ENCODE results near the gene MCCD1. TPM values are rescaled to one million over a fixed set of nuclear protein-coding genes. Genes with fewer than 3 reads are reported as not detected.

MCCD1 gene
- total and polyA plus RNA-seq, 2 of the 13 experiments (the other 11 are each of a cell fraction or from before 2014, with no cell fraction given) = 0.15 TPM; not detected in 1

DNA sequence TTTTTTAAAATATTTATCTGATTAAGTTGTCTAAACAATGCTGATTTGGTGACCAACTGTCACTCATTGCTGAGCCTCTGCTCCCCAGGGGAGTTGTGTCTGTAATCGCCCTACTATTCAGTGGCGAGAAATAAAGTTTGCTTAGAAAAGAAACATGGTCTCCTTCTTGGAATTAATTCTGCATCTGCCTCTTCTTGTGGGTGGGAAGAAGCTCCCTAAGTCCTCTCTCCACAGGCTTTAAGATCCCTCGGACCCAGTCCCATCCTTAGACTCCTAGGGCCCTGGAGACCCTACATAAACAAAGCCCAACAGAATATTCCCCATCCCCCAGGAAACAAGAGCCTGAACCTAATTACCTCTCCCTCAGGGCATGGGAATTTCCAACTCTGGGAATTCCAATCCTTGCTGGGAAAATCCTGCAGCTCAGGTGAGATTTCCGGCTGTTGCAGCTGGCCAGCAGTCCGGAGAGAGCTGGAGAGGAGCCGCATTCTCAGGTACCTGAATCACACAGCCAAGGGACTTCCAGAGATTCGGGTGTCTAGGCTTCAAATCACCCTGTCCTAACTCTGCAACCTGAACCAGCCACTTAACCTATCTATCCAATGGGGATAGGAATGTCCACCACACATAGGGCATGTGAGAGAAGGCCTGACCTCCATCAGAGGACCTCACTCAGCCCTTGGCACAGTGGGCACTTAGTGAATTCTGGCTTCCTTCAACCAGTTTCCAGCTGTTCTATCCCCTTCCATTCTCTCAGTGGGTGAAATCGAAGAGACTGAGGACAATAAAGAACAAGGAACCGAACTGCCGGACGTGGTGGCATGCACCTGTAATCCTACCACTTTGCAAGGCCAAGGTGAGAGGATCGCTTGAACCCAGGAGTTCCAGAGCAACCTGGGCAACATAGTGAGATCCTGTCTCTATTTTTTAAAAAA is 49.7 kb downstream of the MCCD1 start:
- H3K9me3 ChIP-seq (ENCODE audit: low read length) = no peaks in the 10 kb centered on the region
- ChIA-PET POLR2A (interaction anchor here (1.6 to 2.3 kb wide), 3 partner anchors 20 to 86 kb away, joined by 4 to 9 read pairs (median 6); partner anchors contain the start of genes DDX39B and GPANK1), CTCF (ENCODE audit: low intra/inter-chr PET ratio, low total read pairs) (no interaction called here)
- H3K79me2 ChIP-seq (ENCODE audit: insufficient read depth, low read length) = no peaks in the 10 kb centered on the region
- H3K4me3 ChIP-seq (replicated peaks in 1 of 3; ENCODE audit: insufficient read depth in 1 of 3, low read depth in 2 of 3, low read length in 3 of 3) = no peak overlapping the region
- TSS peak; percentile 52 for BruUV-seq (replicated peaks)
- no peak for ATAC-seq
- no peaks in the 10 kb centered on the region for H3K36me3 ChIP-seq (replicated peaks in 1 of 2; ENCODE audit: control insufficient read depth in 1 of 2, insufficient read depth in 2 of 2, low read length in 2 of 2)
- peaks cover 25% of the 10 kb centered on the region for H3K4me1 ChIP-seq (ENCODE audit: insufficient read depth, low read length)
- H3K27me3 ChIP-seq (ENCODE audit: control insufficient read depth in 1 of 2, insufficient read depth in 2 of 2, low read length in 2 of 2) = peaks cover 16 to 89% of the 10 kb centered on the region in 2 experiments
- intact Hi-C loops (cut with micrococcal nuclease; ENCODE audit: unreplicated experiment) (no loop called here), in situ Hi-C loops (cut with HindIII; ENCODE audit: extremely low pct_ligation_motif_present, low pct_unique_long_range_greater_than_20kb) (no loop called here)
- H4K20me1 ChIP-seq (ENCODE audit: insufficient read depth, low read length) = no peaks in the 10 kb centered on the region
- no peak overlapping the region for H2AFZ ChIP-seq (ENCODE audit: low read length)
- no peak for DNase-seq (ENCODE audit: low spot score)
- no peak for TF ChIP-seq ZNF251 (CRISPR knock-in tag; IDR thresholded peaks at IDR 0.05)
- TF ChIP-seq PAX8 (CRISPR knock-in tag; IDR thresholded peaks at IDR 0.05; ENCODE audit: borderline replicate concordance) = no peak
- TF ChIP-seq PPARG (CRISPR knock-in tag; conservative IDR thresholded peaks at IDR 0.05) = no peak
- no peak for TF ChIP-seq ZNF841 (CRISPR knock-in tag; IDR thresholded peaks at IDR 0.05; ENCODE audit: borderline replicate concordance)
- TF ChIP-seq CCAR2 (optimal IDR thresholded peaks at IDR 0.05; ENCODE audit: low read depth, low read length) = no peak
- TF ChIP-seq ZNF331 (CRISPR knock-in tag; IDR thresholded peaks at IDR 0.05) = no peak
- TF ChIP-seq U2AF2 (IDR thresholded peaks at IDR 0.05; ENCODE audit: low read depth, low read length) = no peak
- TF ChIP-seq CEBPG (CRISPR knock-in tag; IDR thresholded peaks at IDR 0.05) = no peak
- TF ChIP-seq ZNF256 (CRISPR knock-in tag; conservative IDR thresholded peaks at IDR 0.05) = no peak
- no peak for TF ChIP-seq CEBPZ (IDR thresholded peaks at IDR 0.05; ENCODE audit: low read length)
- TF ChIP-seq GATA4 (IDR thresholded peaks at IDR 0.05; ENCODE audit: borderline replicate concordance, low read depth) = no peak
- no peak for TF ChIP-seq JARID2 (CRISPR knock-in tag; IDR thresholded peaks at IDR 0.05; ENCODE audit: insufficient replicate concordance)
- no peak for TF ChIP-seq ZBTB38 (CRISPR knock-in tag; IDR thresholded peaks at IDR 0.05)
- TF ChIP-seq, protein P1, sequence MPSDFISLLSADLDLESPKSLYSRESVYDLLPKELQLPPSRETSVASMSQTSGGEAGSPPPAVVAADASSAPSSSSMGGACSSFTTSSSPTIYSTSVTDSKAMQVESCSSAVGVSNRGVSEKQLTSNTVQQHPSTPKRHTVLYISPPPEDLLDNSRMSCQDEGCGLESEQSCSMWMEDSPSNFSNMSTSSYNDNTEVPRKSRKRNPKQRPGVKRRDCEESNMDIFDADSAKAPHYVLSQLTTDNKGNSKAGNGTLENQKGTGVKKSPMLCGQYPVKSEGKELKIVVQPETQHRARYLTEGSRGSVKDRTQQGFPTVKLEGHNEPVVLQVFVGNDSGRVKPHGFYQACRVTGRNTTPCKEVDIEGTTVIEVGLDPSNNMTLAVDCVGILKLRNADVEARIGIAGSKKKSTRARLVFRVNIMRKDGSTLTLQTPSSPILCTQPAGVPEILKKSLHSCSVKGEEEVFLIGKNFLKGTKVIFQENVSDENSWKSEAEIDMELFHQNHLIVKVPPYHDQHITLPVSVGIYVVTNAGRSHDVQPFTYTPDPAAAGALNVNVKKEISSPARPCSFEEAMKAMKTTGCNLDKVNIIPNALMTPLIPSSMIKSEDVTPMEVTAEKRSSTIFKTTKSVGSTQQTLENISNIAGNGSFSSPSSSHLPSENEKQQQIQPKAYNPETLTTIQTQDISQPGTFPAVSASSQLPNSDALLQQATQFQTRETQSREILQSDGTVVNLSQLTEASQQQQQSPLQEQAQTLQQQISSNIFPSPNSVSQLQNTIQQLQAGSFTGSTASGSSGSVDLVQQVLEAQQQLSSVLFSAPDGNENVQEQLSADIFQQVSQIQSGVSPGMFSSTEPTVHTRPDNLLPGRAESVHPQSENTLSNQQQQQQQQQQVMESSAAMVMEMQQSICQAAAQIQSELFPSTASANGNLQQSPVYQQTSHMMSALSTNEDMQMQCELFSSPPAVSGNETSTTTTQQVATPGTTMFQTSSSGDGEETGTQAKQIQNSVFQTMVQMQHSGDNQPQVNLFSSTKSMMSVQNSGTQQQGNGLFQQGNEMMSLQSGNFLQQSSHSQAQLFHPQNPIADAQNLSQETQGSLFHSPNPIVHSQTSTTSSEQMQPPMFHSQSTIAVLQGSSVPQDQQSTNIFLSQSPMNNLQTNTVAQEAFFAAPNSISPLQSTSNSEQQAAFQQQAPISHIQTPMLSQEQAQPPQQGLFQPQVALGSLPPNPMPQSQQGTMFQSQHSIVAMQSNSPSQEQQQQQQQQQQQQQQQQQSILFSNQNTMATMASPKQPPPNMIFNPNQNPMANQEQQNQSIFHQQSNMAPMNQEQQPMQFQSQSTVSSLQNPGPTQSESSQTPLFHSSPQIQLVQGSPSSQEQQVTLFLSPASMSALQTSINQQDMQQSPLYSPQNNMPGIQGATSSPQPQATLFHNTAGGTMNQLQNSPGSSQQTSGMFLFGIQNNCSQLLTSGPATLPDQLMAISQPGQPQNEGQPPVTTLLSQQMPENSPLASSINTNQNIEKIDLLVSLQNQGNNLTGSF (CRISPR knock-in tag; IDR thresholded peaks at IDR 0.05) = no peak
- H3K27ac ChIP-seq (ENCODE audit: extremely low read length, insufficient read depth, low read length) = no peak overlapping the region
- H3K4me2 ChIP-seq (ENCODE audit: low read depth, low read length) = no peak overlapping the region
- no peak for FAIRE-seq
- H3K9ac ChIP-seq (ENCODE audit: insufficient read depth, low read depth, low read length) = no peak overlapping the region
- WGBS (ENCODE audit: low lambda C conversion rate) = 49% methylated on average over 10 of the region's 12 CpGs

Measured in HepG2 (cell line).